Hepatocyte (in vitro differentiated cells): ENCODE results near the gene PCYOX1L.

Experiments
- CTCF ChIP-seq: fragments of 200-600 bp; sonication (generic); IDR thresholded peaks from 2 replicates; pipeline ENCODE4 v1.5.1; 2016; ENCODE audit warnings: antibody characterized with exemption, mild to moderate bottlenecking; ENCODE audit not compliant: poor library complexity
- EZH2 ChIP-seq: fragments of 200-600 bp; sonication (generic); IDR thresholded peaks from 2 replicates; pipeline ENCODE4 v1.6.1; 2016; ENCODE audit warnings: antibody characterized with exemption, mild to moderate bottlenecking, borderline replicate concordance

GRCh38 chr5:149405550-149406202 is 47.8 kb downstream of the PCYOX1L start:
- TF ChIP-seq EZH2 (no peak), CTCF (no peak)
